Epithelial cell of proximal tubule (primary cell): Measurements from ENCODE around the gene TSPAN4. TPM values are rescaled to one million over a fixed set of nuclear protein-coding genes. Genes with fewer than 3 reads are reported as not detected.

ENCODE experiments used
- DNase-seq: peaks from one replicate; pipeline ENCODE4 v3.0.0-alpha.2; 2011; ENCODE audit warnings: low read depth
- H3K4me3 ChIP-seq: 2 replicates; pipeline ENCODE4 v1.5.1; 2011; ENCODE audit warnings: low read depth, mild to moderate bottlenecking, low read length
- CTCF ChIP-seq: conservative IDR thresholded peaks from 2 replicates; pipeline ENCODE4 v1.5.1; 2012; ENCODE audit warnings: low read depth, mild to moderate bottlenecking, low read length
- total RNA-seq: library from RNA; depleted of rRNA; stranded (reverse); fragments of >200 nt; gene quantifications from 2 replicates; pipeline ENCODE4 v1.2.3, GENCODE V29; 2015

Gene TSPAN4
- total RNA-seq, 1 donor from 2014 or later = 118 TPM

- TF ChIP-seq CTCF = no peak
- DNase-seq = no peak
These were observed 1.4 kb downstream of the TSPAN4 start for GRCh38 chr11:843818-844692.

GRCh38 chr11:844693-845644 lies 2.3 kb downstream of the TSPAN4 start:
- H3K4me3 ChIP-seq = peak overlapping the region; percentile 98
- TF ChIP-seq CTCF = no peak
- DNase-seq = no peak

More at GRCh38 chr11:843818-844692, 1.4 kb downstream of the TSPAN4 start:
- peak overlapping the region; percentile 98 for H3K4me3 ChIP-seq

- no peak for TF ChIP-seq CTCF
- DNase-seq = no peak
- no peak overlapping the region for H3K4me3 ChIP-seq
These were observed 3.3 kb downstream of the TSPAN4 start for GRCh38 chr11:845872-846495.

GRCh38 chr11:846496-847098 lies 3.9 kb downstream of the TSPAN4 start:
- no peak for DNase-seq
- TF ChIP-seq CTCF = no peak
- no peak overlapping the region for H3K4me3 ChIP-seq

- TF ChIP-seq CTCF = no peak
- DNase-seq = no peak
- H3K4me3 ChIP-seq = no peak overlapping the region
These were observed 5.2 kb downstream of the TSPAN4 start for GRCh38 chr11:847876-848275.

- DNase-seq = no peak
- no peak overlapping the region for H3K4me3 ChIP-seq
- TF ChIP-seq CTCF = peak; percentile 81
These were observed 5.8 kb downstream of the TSPAN4 start for GRCh38 chr11:848380-848931.
